OCI-LY1 (cell line): ENCODE results near the gene CLP1.
A peak's percentile ranks its signal among the peaks of the same experiment; 100 is the strongest.

Experiments
- H2AFZ ChIP-seq: fragments of 200-600 bp; sonication (generic), shearing (Covaris generic); 2 replicates; pipeline ENCODE4 v1.6.0; 2014; ENCODE audit warnings: antibody characterized with exemption, mild to moderate bottlenecking, low read length
- H3F3A ChIP-seq: fragments of 200-600 bp; sonication (generic), shearing (Covaris generic); 2 replicates; pipeline ENCODE4 v1.6.0; 2014; ENCODE audit warnings: mild to moderate bottlenecking, antibody characterized with exemption, low read length, moderate library complexity; ENCODE audit not compliant: insufficient read depth
- H3K27ac ChIP-seq: fragments of 200-600 bp; sonication (generic); 2 replicates; pipeline ENCODE4 v1.5.1; 2014; ENCODE audit warnings: low read length, mixed run types, mild to moderate bottlenecking, low read depth; ENCODE audit not compliant: poor library complexity, severe bottlenecking
- H3K27me3 ChIP-seq: fragments of 200-600 bp; sonication (generic); 2 replicates; pipeline ENCODE4 v1.6.0; 2014; ENCODE audit warnings: antibody characterized with exemption, mild to moderate bottlenecking, low read length, moderate library complexity; ENCODE audit not compliant: insufficient read depth
- H3K36me3 ChIP-seq: fragments of 200-600 bp; sonication (generic); 2 replicates; pipeline ENCODE4 v1.6.1; 2014; ENCODE audit warnings: mild to moderate bottlenecking, antibody characterized with exemption, low read length, moderate library complexity, mixed read lengths; ENCODE audit not compliant: insufficient read depth
- H3K4me1 ChIP-seq: fragments of 200-600 bp; sonication (generic); 2 replicates; pipeline ENCODE4 v1.5.1; 2014; ENCODE audit warnings: mild to moderate bottlenecking, low read length, moderate library complexity; ENCODE audit not compliant: insufficient read depth, severe bottlenecking
- H3K4me2 ChIP-seq: fragments of 200-600 bp; sonication (generic), shearing (Covaris generic); 2 replicates; pipeline ENCODE4 v1.6.1; 2014; ENCODE audit warnings: low read length
- H3K4me3 ChIP-seq: fragments of 200-600 bp; sonication (generic); 2 replicates; pipeline ENCODE4 v1.5.1; 2014; ENCODE audit warnings: low read length, low read depth, mild to moderate bottlenecking, mixed read lengths; ENCODE audit not compliant: poor library complexity, severe bottlenecking
- H3K79me2 ChIP-seq: fragments of 200-600 bp; shearing (Covaris generic); 2 replicates; pipeline ENCODE4 v1.6.1; 2016; ENCODE audit warnings: mixed run types, low read length, mixed read lengths; ENCODE audit not compliant: insufficient read depth
- H3K9ac ChIP-seq: fragments of 200-600 bp; sonication (generic), shearing (Covaris generic); 2 replicates; pipeline ENCODE4 v1.6.1; 2014; ENCODE audit warnings: mild to moderate bottlenecking, low read length, mixed read lengths
- H3K9me2 ChIP-seq: fragments of 200-600 bp; sonication (generic), shearing (Covaris generic); 2 replicates; pipeline ENCODE4 v1.6.1; 2014; ENCODE audit warnings: low read depth, mild to moderate bottlenecking, low read length, mixed read lengths
- H3K9me3 ChIP-seq: fragments of 200-600 bp; shearing (Covaris generic); 2 replicates; pipeline ENCODE4 v1.6.1; 2014; ENCODE audit warnings: low read length, mixed read lengths
- H4K20me1 ChIP-seq: fragments of 200-600 bp; sonication (generic), shearing (Covaris generic); 2 replicates; pipeline ENCODE4 v1.6.0; 2016; ENCODE audit warnings: mild to moderate bottlenecking, low read length; ENCODE audit not compliant: insufficient read depth
- CTCF ChIP-seq: fragments of 200-600 bp; sonication (generic), shearing (Covaris generic); IDR thresholded peaks from 2 replicates; pipeline ENCODE4 v1.5.1; 2017; ENCODE audit warnings: mild to moderate bottlenecking, antibody characterized with exemption, low read length, moderate library complexity, mixed read lengths
- EZH2 ChIP-seq: fragments of 200-600 bp; sonication (generic), shearing (Covaris generic); IDR thresholded peaks from 2 replicates; pipeline ENCODE4 v1.8.0; 2017; ENCODE audit warnings: borderline replicate concordance, mixed run types, mild to moderate bottlenecking, antibody characterized with exemption, low read length, moderate library complexity, mixed read lengths

Gene CLP1

GRCh38 chr11:57668434-57668782, 10.8 kb downstream of the CLP1 start:
- Histone ChIP-seq H3K9me2 (no peaks in the 10 kb centered on the region), H3K27ac (peak overlapping the region; percentile 83), H3K4me3 (peak overlapping the region; percentile 100), H4K20me1 (no peaks in the 10 kb centered on the region), H3K4me1 (peaks cover 21% of the 10 kb centered on the region), H2AFZ (no peak overlapping the region), H3F3A (no peaks in the 10 kb centered on the region), H3K27me3 (no peaks in the 10 kb centered on the region), H3K4me2 (peak overlapping the region; percentile 87), H3K36me3 (peaks cover 33% of the 10 kb centered on the region), H3K79me2 (peaks cover 42% of the 10 kb centered on the region), H3K9ac (peak overlapping the region; percentile 100), H3K9me3 (no peaks in the 10 kb centered on the region)
- TF ChIP-seq EZH2 (no peak), CTCF (no peak)

DNA sequence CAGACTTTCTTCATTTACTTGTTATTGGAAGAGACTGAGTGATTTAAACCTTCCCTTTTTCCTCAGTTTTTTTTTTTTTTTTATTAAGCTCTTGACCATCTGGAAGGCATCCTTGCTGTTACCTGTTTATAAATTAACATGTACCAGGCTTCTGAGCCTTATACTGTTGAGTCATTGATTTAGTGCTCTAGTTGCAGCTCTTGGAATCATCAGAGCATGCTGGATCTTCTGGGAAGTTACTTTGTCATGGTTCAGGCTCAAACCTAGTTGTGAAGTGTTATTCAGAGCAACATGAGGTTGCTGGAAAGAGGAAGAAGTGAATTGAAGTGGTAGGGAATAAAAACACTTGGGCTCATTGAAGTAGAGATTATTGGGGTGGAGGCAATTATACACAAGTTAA, 16.7 kb downstream of the CLP1 start:
- peaks cover 72% of the 10 kb centered on the region for H3K36me3 ChIP-seq
- H3K4me1 ChIP-seq, result peaks cover 9% of the 10 kb centered on the region
- H2AFZ ChIP-seq, result no peak overlapping the region
- H3F3A ChIP-seq, result no peaks in the 10 kb centered on the region
- no peak overlapping the region for H3K27ac ChIP-seq
- no peaks in the 10 kb centered on the region for H4K20me1 ChIP-seq
- no peaks in the 10 kb centered on the region for H3K9me3 ChIP-seq
- H3K79me2 ChIP-seq, result peaks cover 74% of the 10 kb centered on the region
- no peak overlapping the region for H3K4me2 ChIP-seq
- TF ChIP-seq EZH2 (no peak), CTCF (no peak)
- H3K4me3 ChIP-seq, result no peak overlapping the region
- H3K9me2 ChIP-seq, result no peaks in the 10 kb centered on the region
- H3K27me3 ChIP-seq, result no peaks in the 10 kb centered on the region
- H3K9ac ChIP-seq, result no peak overlapping the region

- Histone ChIP-seq H3F3A (no peaks in the 10 kb centered on the region), H4K20me1 (no peaks in the 10 kb centered on the region), H3K4me3 (no peak overlapping the region), H3K4me1 (no peaks in the 10 kb centered on the region), H3K9me3 (no peaks in the 10 kb centered on the region), H3K79me2 (peaks cover 69% of the 10 kb centered on the region), H3K9ac (no peak overlapping the region), H3K9me2 (no peaks in the 10 kb centered on the region), H3K36me3 (peaks cover 83% of the 10 kb centered on the region), H2AFZ (no peak overlapping the region), H3K27me3 (no peaks in the 10 kb centered on the region), H3K4me2 (no peak overlapping the region), H3K27ac (no peak overlapping the region)
- TF ChIP-seq CTCF, result no peak
- no peak for TF ChIP-seq EZH2
Measured at GRCh38 chr11:57675176-57675941, 17.8 kb downstream of the CLP1 start.
